H9 (cell line): ENCODE results near the gene TPD52L2. TPM values are rescaled to one million over a fixed set of nuclear protein-coding genes. Genes with fewer than 3 reads are reported as not detected.

Experiments used
- DNase-seq: peaks from one replicate; pipeline ENCODE4 v3.0.0-alpha.2; 2017
- H2AFZ ChIP-seq: one replicate; pipeline ENCODE4 v1.6.1; 2013; ENCODE audit warnings: mild to moderate bottlenecking, low read length, control low read depth, moderate library complexity
- H2AK5ac ChIP-seq: 2 replicates; pipeline ENCODE4 v1.6.1; 2013; ENCODE audit warnings: low read length, control low read depth, mixed read lengths; ENCODE audit not compliant: insufficient read length
- H2BK120ac ChIP-seq: one replicate; pipeline ENCODE4 v1.6.1; 2013; ENCODE audit warnings: low read depth, mild to moderate bottlenecking, low read length, control low read depth, inconsistent platforms; ENCODE audit not compliant: poor library complexity, severe bottlenecking
- H2BK12ac ChIP-seq: 2 replicates; pipeline ENCODE4 v1.6.1; 2013; ENCODE audit warnings: low read length, control low read depth, mixed read lengths, low read depth; ENCODE audit not compliant: insufficient read length
- H2BK15ac ChIP-seq: 2 replicates; pipeline ENCODE4 v1.6.1; 2013; ENCODE audit warnings: low read depth, low read length, control low read depth
- H2BK20ac ChIP-seq: one replicate; pipeline ENCODE4 v1.6.1; 2013; ENCODE audit warnings: low read depth, mild to moderate bottlenecking, low read length, control low read depth, inconsistent platforms; ENCODE audit not compliant: poor library complexity, severe bottlenecking
- H2BK5ac ChIP-seq: 2 replicates; pipeline ENCODE4 v1.6.1; 2013; ENCODE audit warnings: low read length, control low read depth, mixed read lengths; ENCODE audit not compliant: insufficient read length
- H3K14ac ChIP-seq: 2 replicates; pipeline ENCODE4 v1.6.1; 2013; ENCODE audit warnings: low read length, control low read depth; ENCODE audit not compliant: insufficient read depth
- H3K18ac ChIP-seq: 2 replicates; pipeline ENCODE4 v1.6.1; 2013; ENCODE audit warnings: low read depth, mild to moderate bottlenecking, mixed read lengths, low read length, control low read depth; ENCODE audit not compliant: insufficient read length
- H3K23ac ChIP-seq: 2 replicates; pipeline ENCODE4 v1.6.1; 2013; ENCODE audit warnings: low read length, control low read depth, mixed read lengths, low read depth; ENCODE audit not compliant: insufficient read length
- H3K23me2 ChIP-seq: 2 replicates; pipeline ENCODE4 v1.6.1; 2013; ENCODE audit warnings: low read depth, mild to moderate bottlenecking, mixed read lengths, low read length, control low read depth; ENCODE audit not compliant: insufficient read length, poor library complexity, severe bottlenecking
- H3K27ac ChIP-seq: 2 replicates; pipeline ENCODE4 v1.5.1; 2013; ENCODE audit warnings: low read length, control low read depth, mixed read lengths, low read depth; ENCODE audit not compliant: insufficient read length
- H3K27me3 ChIP-seq: 2 replicates; pipeline ENCODE4 v1.6.1; 2013; ENCODE audit warnings: low read length, control low read depth, inconsistent platforms; ENCODE audit not compliant: insufficient read depth
- H3K4ac ChIP-seq: 2 replicates; pipeline ENCODE4 v1.6.1; 2013; ENCODE audit warnings: low read depth, mild to moderate bottlenecking, control low read depth, inconsistent platforms, low read length, moderate library complexity
- H3K4me1 ChIP-seq: 2 replicates; pipeline ENCODE4 v1.6.1; 2013; ENCODE audit warnings: low read length, control low read depth, inconsistent platforms; ENCODE audit not compliant: insufficient read depth
- H3K4me2 ChIP-seq: 2 replicates; pipeline ENCODE4 v1.6.1; 2013; ENCODE audit warnings: low read length, control low read depth, mixed read lengths; ENCODE audit not compliant: insufficient read length, insufficient read depth
- H3K56ac ChIP-seq: 2 replicates; pipeline ENCODE4 v1.6.1; 2013; ENCODE audit warnings: low read depth, mild to moderate bottlenecking, mixed read lengths, low read length, control low read depth; ENCODE audit not compliant: insufficient read length
- H3K79me1 ChIP-seq: 2 replicates; pipeline ENCODE4 v1.6.1; 2013; ENCODE audit warnings: low read depth, mild to moderate bottlenecking, moderate library complexity, low read length, control low read depth, inconsistent platforms; ENCODE audit not compliant: insufficient read depth, poor library complexity, severe bottlenecking
- H3K79me2 ChIP-seq: 2 replicates; pipeline ENCODE4 v1.6.1; 2013; ENCODE audit warnings: low read length, control low read depth, inconsistent platforms; ENCODE audit not compliant: insufficient read depth
- H3K9ac ChIP-seq: 2 replicates; pipeline ENCODE4 v1.6.1; 2013; ENCODE audit warnings: low read length, control low read depth, mixed read lengths; ENCODE audit not compliant: insufficient read length; ENCODE audit errors: extremely low read depth
- H3K9me3 ChIP-seq: one replicate; pipeline ENCODE4 v1.6.1; 2013; ENCODE audit warnings: low read depth, low read length, inconsistent platforms; ENCODE audit not compliant: control insufficient read depth
- H3T11ph ChIP-seq: one replicate; pipeline ENCODE4 v1.6.1; 2013; ENCODE audit warnings: mild to moderate bottlenecking, low read length, control low read depth, inconsistent platforms
- H4K20me1 ChIP-seq: one replicate; pipeline ENCODE4 v1.6.1; 2013; ENCODE audit not compliant: control insufficient read depth, insufficient read length, insufficient read depth
- H4K5ac ChIP-seq: 2 replicates; pipeline ENCODE4 v1.6.1; 2013; ENCODE audit warnings: low read depth, mild to moderate bottlenecking, mixed read lengths, low read length, control low read depth; ENCODE audit not compliant: insufficient read length
- H4K8ac ChIP-seq: replicated peaks from 2 replicates; pipeline ENCODE4 v1.6.1; 2013; ENCODE audit warnings: low read length, control low read depth, mixed read lengths, low read depth; ENCODE audit not compliant: insufficient read length
- H4K91ac ChIP-seq: 2 replicates; pipeline ENCODE4 v1.6.1; 2013; ENCODE audit warnings: low read depth, mild to moderate bottlenecking, moderate library complexity, mixed read lengths, low read length, control low read depth; ENCODE audit not compliant: insufficient read length
- H3K27ac Mint-ChIP-seq, 3 experiments: 2 replicates in 2 of 3; 3 replicates in 1 of 3; pipeline ENCODE4 v1.8.0; 2020 to 2021; ENCODE audit warnings: mixed read lengths in 3 of 3, mild to moderate bottlenecking in 1 of 3, moderate library complexity in 1 of 3
- H3K27me3 Mint-ChIP-seq: 2 replicates; pipeline ENCODE4 v1.8.0; 2021; ENCODE audit warnings: low read depth, mild to moderate bottlenecking, moderate library complexity, mixed read lengths
- H3K36me3 Mint-ChIP-seq, 3 experiments: 2 replicates in 2 of 3; 3 replicates in 1 of 3; pipeline ENCODE4 v1.8.0; 2020 to 2021; ENCODE audit warnings: low read depth in 3 of 3, mixed read lengths in 3 of 3; ENCODE audit not compliant: insufficient read depth in 1 of 3
- H3K4me1 Mint-ChIP-seq, 2 experiments: 2 replicates each; pipeline ENCODE4 v1.8.0; 2020; ENCODE audit warnings: mixed read lengths in 2 of 2
- H3K4me3 Mint-ChIP-seq, 2 experiments: 2 replicates in 1 of 2; 3 replicates in 1 of 2; pipeline ENCODE4 v1.8.0; 2020 to 2021; ENCODE audit warnings: mild to moderate bottlenecking in 2 of 2, mixed read lengths in 2 of 2, moderate library complexity in 1 of 2
- H3K9me3 Mint-ChIP-seq, 2 experiments: 2 replicates in 1 of 2; 3 replicates in 1 of 2; pipeline ENCODE4 v1.8.0; 2020; ENCODE audit warnings: mild to moderate bottlenecking in 2 of 2, mixed read lengths in 2 of 2, moderate library complexity in 1 of 2
- WGBS: extraction: QIAGEN DNeasy Blood & Tissue Kit; methylation state at CpG from one replicate; pipeline ENCODE4 v1.1.7; 2013; ENCODE audit warnings: missing lambda C conversion rate, low lambda C conversion rate, mixed read lengths; ENCODE audit not compliant: insufficient read length; ENCODE audit errors: extremely low coverage; 5-methylcytosine and 5-hydroxymethylcytosine counted together
- total RNA-seq: library from RNA; stranded (reverse); gene quantifications from 2 replicates; pipeline ENCODE4 v1.2.1, GENCODE V29; 2021
- TF ChIP-seq, protein P1 (sequence below): fragments of 200-600 bp; sonication (generic); conservative IDR thresholded peaks from 3 replicates; pipeline ENCODE4 v1.8.0; 2021; ENCODE audit warnings: antibody characterized with exemption, mild to moderate bottlenecking

The TPD52L2 gene
- total RNA-seq, 1 experiment from 2014 or later = 94.1 TPM

DNA sequence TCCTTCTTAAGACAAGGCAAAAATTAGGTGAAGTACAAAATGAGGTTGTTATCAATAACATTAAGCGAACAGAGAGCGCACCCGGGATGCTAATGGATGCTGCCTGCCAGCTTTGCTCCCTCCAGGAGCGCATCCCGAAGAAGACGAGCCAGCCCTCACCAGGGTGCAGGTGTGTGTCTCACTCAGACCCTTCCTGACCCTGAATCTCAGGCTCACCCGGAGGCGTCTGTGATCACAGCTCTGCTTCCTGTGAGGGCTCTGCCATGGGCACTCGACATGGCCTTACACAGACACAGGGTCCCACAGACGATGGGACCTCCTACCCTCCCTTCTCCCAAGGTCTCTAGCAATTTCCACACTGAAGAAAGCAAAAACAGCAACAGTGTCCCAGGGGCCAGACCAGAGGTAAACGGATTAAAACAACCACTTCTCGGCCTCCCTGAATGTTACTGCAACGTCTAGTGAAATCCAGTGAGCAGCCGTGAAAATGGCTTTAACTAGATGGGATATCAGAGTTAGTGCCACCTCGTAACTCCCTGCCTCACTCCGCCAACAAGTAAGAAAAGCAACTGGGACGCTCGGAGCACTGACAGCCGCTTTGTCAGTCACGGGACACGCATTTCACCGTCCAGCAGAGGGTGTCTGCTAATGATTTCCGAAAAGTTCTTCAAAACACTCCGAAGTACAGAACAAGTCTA lies 45.7 kb upstream of the TPD52L2 start:
- no peaks in the 10 kb centered on the region; the same call in 1 of the 2 replicates for H3K79me2 ChIP-seq
- no peaks in the 10 kb centered on the region for H3K27me3 Mint-ChIP-seq
- no CpG with 5 or more reads among the region's 24 CpGs for WGBS

More for the DNA sequence above, 45.7 kb upstream of the TPD52L2 start:
- Histone ChIP-seq H3K4me2 (no peak overlapping the region), H3T11ph (no peak overlapping the region), H4K20me1 (no peaks in the 10 kb centered on the region), H2BK5ac (no peak overlapping the region), H3K23me2 (no peaks in the 10 kb centered on the region), H3K9ac (no peak overlapping the region), H2BK12ac (no peak overlapping the region), H2BK15ac (no peak overlapping the region), H3K18ac (no peak overlapping the region), H3K79me1 (peaks cover 10% of the 10 kb centered on the region), H3K9me3 (no peaks in the 10 kb centered on the region), H3K56ac (no peak overlapping the region), H3K27ac (no peak overlapping the region), H3K4me1 (no peaks in the 10 kb centered on the region), H3K14ac (no peak overlapping the region; the same call in 1 of the 2 replicates), H3K4ac (no peak overlapping the region), H2AFZ (no peak overlapping the region), H3K23ac (no peak overlapping the region), H2BK20ac (no peak overlapping the region), H4K8ac (no peak overlapping the region), H3K27me3 (no peaks in the 10 kb centered on the region), H2AK5ac (no peak overlapping the region), H4K5ac (no peak overlapping the region), H2BK120ac (no peak overlapping the region), H4K91ac (no peak overlapping the region)
- TF ChIP-seq, protein P1, sequence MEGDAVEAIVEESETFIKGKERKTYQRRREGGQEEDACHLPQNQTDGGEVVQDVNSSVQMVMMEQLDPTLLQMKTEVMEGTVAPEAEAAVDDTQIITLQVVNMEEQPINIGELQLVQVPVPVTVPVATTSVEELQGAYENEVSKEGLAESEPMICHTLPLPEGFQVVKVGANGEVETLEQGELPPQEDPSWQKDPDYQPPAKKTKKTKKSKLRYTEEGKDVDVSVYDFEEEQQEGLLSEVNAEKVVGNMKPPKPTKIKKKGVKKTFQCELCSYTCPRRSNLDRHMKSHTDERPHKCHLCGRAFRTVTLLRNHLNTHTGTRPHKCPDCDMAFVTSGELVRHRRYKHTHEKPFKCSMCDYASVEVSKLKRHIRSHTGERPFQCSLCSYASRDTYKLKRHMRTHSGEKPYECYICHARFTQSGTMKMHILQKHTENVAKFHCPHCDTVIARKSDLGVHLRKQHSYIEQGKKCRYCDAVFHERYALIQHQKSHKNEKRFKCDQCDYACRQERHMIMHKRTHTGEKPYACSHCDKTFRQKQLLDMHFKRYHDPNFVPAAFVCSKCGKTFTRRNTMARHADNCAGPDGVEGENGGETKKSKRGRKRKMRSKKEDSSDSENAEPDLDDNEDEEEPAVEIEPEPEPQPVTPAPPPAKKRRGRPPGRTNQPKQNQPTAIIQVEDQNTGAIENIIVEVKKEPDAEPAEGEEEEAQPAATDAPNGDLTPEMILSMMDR = peak; percentile 52
- Mint-ChIP-seq H3K27ac (peak overlapping the region; percentile 8 to 76 (median 74); a peak in 3 of 7 replicates), H3K36me3 (peaks cover 3 to 19% (median 8%) of the 10 kb centered on the region in 3 experiments; a peak in 6 of 7 replicates), H3K4me1 (peaks cover 6 to 17% of the 10 kb centered on the region in 2 experiments), H3K4me3 (no peak overlapping the region), H3K9me3 (no peaks in the 10 kb centered on the region; a peak in 2 of 5 replicates)
- DNase-seq = no peak
